VCaP (cell line): Measurements from ENCODE around the gene PFN3.

Source experiments
- H3K27ac ChIP-seq: fragments of 450-650 bp; 2 replicates; pipeline ENCODE4 v1.5.1; 2017
- CTCF ChIP-seq: fragments of 450-650 bp; conservative IDR thresholded peaks from 2 replicates; pipeline ENCODE4 v1.5.1; 2017; ENCODE audit warnings: mild to moderate bottlenecking, moderate library complexity

Gene PFN3

DNA sequence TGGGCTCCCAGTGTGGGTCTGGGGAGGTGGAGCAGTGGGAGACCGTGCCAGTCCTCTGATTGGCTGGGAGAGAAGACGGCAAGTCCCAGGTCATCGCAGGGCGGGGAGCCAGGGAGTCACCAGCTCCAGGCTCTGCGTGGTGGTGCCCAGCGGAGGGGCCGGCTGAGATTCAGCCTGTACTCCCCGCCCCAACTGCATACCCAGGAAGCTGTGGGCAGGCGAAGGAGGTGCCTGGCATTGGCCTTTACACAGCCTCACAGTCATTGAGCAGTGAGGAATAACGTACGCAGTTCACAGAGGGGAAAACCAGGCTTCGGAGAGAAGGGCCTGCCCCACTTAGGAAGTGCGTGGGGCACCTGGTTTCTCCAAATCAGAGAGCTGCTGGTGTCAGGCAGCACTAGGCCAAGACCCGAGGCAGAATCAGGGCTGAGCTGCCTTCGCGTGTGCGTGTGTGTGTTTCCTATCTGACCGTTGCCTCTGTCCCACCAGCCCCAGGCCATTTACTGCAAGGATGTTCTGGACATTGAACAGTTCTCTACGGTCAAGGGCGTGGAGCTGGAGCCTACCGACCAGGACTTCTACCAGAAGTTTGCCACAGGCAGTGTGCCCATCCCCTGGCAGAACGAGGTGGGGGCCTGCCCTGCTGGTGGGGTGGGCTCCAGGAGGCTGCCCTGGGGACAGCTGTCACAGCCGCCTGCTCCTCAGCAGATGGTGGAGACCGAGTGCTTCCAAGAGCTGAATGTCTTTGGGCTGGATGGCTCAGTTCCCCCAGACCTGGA is 39.9 kb upstream of the PFN3 start:
- no peak for TF ChIP-seq CTCF
- no peak overlapping the region for H3K27ac ChIP-seq

- no peak for TF ChIP-seq CTCF
- H3K27ac ChIP-seq = no peak overlapping the region
Measured at GRCh38 chr5:177439518-177440053, 39.1 kb upstream of the PFN3 start.

- no peak overlapping the region for H3K27ac ChIP-seq
- no peak for TF ChIP-seq CTCF
Measured at GRCh38 chr5:177438468-177438867, 38.0 kb upstream of the PFN3 start.

- no peak overlapping the region for H3K27ac ChIP-seq
- TF ChIP-seq CTCF = no peak
Measured at GRCh38 chr5:177437623-177438022, 37.2 kb upstream of the PFN3 start.

DNA sequence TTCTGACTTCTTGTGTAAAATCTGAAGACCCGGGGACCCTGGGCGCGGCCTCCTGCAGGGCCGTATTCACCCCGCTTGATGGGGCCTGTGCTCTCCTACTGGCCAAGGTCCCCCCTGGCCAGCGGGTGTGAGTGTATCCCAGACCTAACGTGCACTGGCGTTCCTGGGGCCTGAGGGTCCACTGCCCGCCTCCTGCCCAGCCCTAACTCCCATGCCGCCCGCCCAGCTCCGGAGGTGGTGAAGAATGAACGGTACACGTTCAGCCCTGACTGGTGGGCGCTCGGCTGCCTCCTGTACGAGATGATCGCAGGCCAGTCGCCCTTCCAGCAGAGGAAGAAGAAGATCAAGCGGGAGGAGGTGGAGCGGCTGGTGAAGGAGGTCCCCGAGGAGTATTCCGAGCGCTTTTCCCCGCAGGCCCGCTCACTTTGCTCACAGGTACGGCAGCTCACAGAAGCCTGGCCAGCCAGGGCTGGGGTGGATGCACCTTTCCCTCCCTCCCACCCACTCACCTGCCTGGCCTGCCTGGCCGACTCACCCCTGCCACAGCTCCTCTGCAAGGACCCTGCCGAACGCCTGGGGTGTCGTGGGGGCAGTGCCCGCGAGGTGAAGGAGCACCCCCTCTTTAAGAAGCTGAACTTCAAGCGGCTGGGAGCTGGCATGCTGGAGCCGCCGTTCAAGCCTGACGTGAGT is 35.5 kb upstream of the PFN3 start:
- no peak for TF ChIP-seq CTCF
- H3K27ac ChIP-seq = no peak overlapping the region

- no peak overlapping the region for H3K27ac ChIP-seq
- TF ChIP-seq CTCF = no peak
Measured at GRCh38 chr5:177434942-177435738, 34.7 kb upstream of the PFN3 start.

- H3K27ac ChIP-seq = no peak overlapping the region
- TF ChIP-seq CTCF = no peak
Measured at GRCh38 chr5:177434437-177434836, 34.0 kb upstream of the PFN3 start.
